ENCODE data around the gene CCDC60. TPM values are rescaled to one million over a fixed set of nuclear protein-coding genes. Genes with fewer than 3 reads are reported as not detected.

Gene CCDC60
- total RNA-seq, 2 experiments from 2014 or later: not detected

GRCh38 chr12:119576118-119576810 is 241.7 kb downstream of the CCDC60 start:
- peaks cover 10% of the 10 kb centered on the region for H3K27me3 Mint-ChIP-seq
- H3K4me1 Mint-ChIP-seq: no peaks in the 10 kb centered on the region
- H3K27ac Mint-ChIP-seq: no peak overlapping the region
- POLR2A ChIA-PET: no interaction called here
- ATAC-seq (ENCODE audit: low read depth) (no peak), DNase-seq (no peak)
- no peak overlapping the region for H3K4me3 Mint-ChIP-seq
- H3K36me3 Mint-ChIP-seq: no peaks in the 10 kb centered on the region
- no peaks in the 10 kb centered on the region for H3K9me3 Mint-ChIP-seq

GRCh38 chr12:119576915-119577314 is 242.4 kb downstream of the CCDC60 start:
- Mint-ChIP-seq H3K9me3 (no peaks in the 10 kb centered on the region), H3K4me1 (no peaks in the 10 kb centered on the region), H3K4me3 (no peak overlapping the region), H3K27me3 (peaks cover 10% of the 10 kb centered on the region), H3K36me3 (no peaks in the 10 kb centered on the region), H3K27ac (no peak overlapping the region)
- no peak for DNase-seq
- POLR2A ChIA-PET: no interaction called here
- no peak for ATAC-seq (ENCODE audit: low read depth)

DNA sequence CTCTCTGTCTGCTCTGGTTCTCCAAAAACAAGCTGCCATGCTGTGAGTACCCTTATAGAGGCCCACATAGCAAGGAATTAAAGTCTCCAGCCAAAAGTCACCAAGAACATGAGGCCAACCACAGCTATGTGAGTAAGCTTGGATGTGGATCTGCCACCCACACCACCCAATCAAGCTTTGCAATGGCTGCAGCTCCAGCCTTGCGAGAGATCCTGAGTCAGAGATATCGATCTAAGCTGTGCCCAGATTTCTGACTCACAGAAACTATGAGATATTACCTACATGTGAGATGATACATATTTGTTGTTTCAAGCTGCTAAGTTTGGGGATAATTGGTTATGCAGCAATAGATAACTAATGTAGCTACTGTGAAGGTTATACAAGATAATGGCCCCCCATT is 243.6 kb downstream of the CCDC60 start:
- DNase-seq (no peak), ATAC-seq (ENCODE audit: low read depth) (no peak)

GRCh38 chr12:119589097-119589496 is 254.6 kb downstream of the CCDC60 start:
- no peaks in the 10 kb centered on the region for H3K4me1 Mint-ChIP-seq
- H3K27me3 Mint-ChIP-seq: peaks cover 33% of the 10 kb centered on the region
- no peak for ATAC-seq (ENCODE audit: low read depth)
- no peaks in the 10 kb centered on the region for H3K36me3 Mint-ChIP-seq
- DNase-seq: no peak
- POLR2A ChIA-PET: interaction anchor here (0.6 kb wide), 1 partner anchor 11 kb away, joined by 3 read pairs; no protein-coding TSS in a partner anchor
- no peaks in the 10 kb centered on the region for H3K9me3 Mint-ChIP-seq
- H3K27ac Mint-ChIP-seq: no peak overlapping the region
- no peak overlapping the region for H3K4me3 Mint-ChIP-seq

More for the DNA sequence above, 243.6 kb downstream of the CCDC60 start:
- Mint-ChIP-seq H3K4me1 (no peaks in the 10 kb centered on the region), H3K27ac (no peak overlapping the region), H3K9me3 (no peaks in the 10 kb centered on the region), H3K36me3 (no peaks in the 10 kb centered on the region), H3K4me3 (no peak overlapping the region), H3K27me3 (peaks cover 10% of the 10 kb centered on the region)
- POLR2A ChIA-PET: no interaction called here

DNA sequence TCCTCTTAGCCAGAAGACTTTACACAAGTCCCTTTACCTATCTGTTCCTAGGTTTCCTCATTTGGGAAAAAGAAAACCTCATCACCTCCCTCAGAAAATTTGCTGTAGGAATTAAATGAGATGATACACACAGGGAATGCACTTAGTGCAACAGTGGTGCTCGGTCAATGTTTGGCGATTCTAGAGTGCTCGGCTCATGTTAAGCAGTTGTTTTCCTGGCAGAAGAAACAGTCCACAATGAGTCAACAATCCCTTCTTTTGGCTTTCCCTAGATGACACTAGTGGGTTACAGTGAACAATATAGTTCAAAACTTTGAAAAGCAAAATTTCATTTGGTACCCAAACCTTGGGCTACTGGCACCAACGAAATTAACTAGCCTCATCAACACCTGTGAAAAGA is 255.1 kb downstream of the CCDC60 start:
- ATAC-seq (ENCODE audit: low read depth): no peak
- peaks cover 39% of the 10 kb centered on the region for H3K27me3 Mint-ChIP-seq

More for the DNA sequence above, 255.1 kb downstream of the CCDC60 start:
- Mint-ChIP-seq H3K9me3 (no peaks in the 10 kb centered on the region), H3K4me1 (peaks cover 3% of the 10 kb centered on the region), H3K27ac (no peak overlapping the region), H3K36me3 (no peaks in the 10 kb centered on the region), H3K4me3 (no peak overlapping the region)
- DNase-seq: no peak
- POLR2A ChIA-PET: no interaction called here

Other genes with a start within 250 kb of the CCDC60 start
- gene HSPB8, start 155.8 kb upstream of the CCDC60 start, total RNA-seq: not detected

All from activated naive CD8-positive, alpha-beta T cell treated with anti-CD3 and anti-CD28 coated beads, Interleukin-2, amount 10 ng/mL, durations not matched to agents 7 days and 5 days (primary cell).